Muscle of leg (tissue), 11 donors: ENCODE results near the gene FARS2. TPM values are rescaled to one million over a fixed set of nuclear protein-coding genes. Genes with fewer than 3 reads are reported as not detected.

Source experiments
- DNase-seq: peaks from one replicate; pipeline ENCODE4 v3.0.0; 2013
- H3K27ac ChIP-seq: one replicate; pipeline ENCODE4 v1.5.1; 2013; ENCODE audit warnings: mild to moderate bottlenecking, low read length, control low read depth
- H3K27me3 ChIP-seq: one replicate; pipeline ENCODE4 v1.6.1; 2013; ENCODE audit warnings: low read length; ENCODE audit not compliant: control insufficient read depth, insufficient read depth
- H3K36me3 ChIP-seq: one replicate; pipeline ENCODE4 v1.6.1; 2013; ENCODE audit warnings: low read length; ENCODE audit not compliant: control insufficient read depth, insufficient read depth
- H3K4me1 ChIP-seq: one replicate; pipeline ENCODE4 v1.6.1; 2013; ENCODE audit warnings: low read length; ENCODE audit not compliant: control insufficient read depth, insufficient read depth
- H3K4me3 ChIP-seq: one replicate; pipeline ENCODE4 v1.5.1; 2013; ENCODE audit warnings: low read length, control low read depth
- H3K9me3 ChIP-seq: replicated peaks from 2 replicates; pipeline ENCODE4 v1.6.1; 2013; ENCODE audit warnings: low read depth, low read length; ENCODE audit not compliant: control insufficient read depth
- WGBS: methylation state at CpG from one replicate; pipeline ENCODE4 v1.1.5; 2013; ENCODE audit warnings: missing lambda C conversion rate; ENCODE audit not compliant: insufficient coverage; 5-methylcytosine and 5-hydroxymethylcytosine counted together
- polyA plus RNA-seq, 8 donors: library from polyadenylated mRNA; unstranded; fragments of 120-200 nt; gene quantifications; one replicate each; pipeline versions ENCODE4 v1.2.1 to v1.2.3, GENCODE V29; 2013; ENCODE audit warnings: inconsistent platforms in 1 of 8, low replicate concordance in 1 of 8; ENCODE audit not compliant: insufficient read length in 8 of 8, insufficient read depth in 1 of 8
- total RNA-seq: library from RNA; stranded (reverse); fragments of 120-200 nt; gene quantifications from one replicate; pipeline ENCODE4 v1.2.4, GENCODE V29; 2013

FARS2 gene
- total and polyA plus RNA-seq, 9 donors: 9.7 to 16.9 (median 12.4) TPM

- DNase-seq: no peak
- Histone ChIP-seq H3K9me3 (no peaks in the 10 kb centered on the region), H3K4me1 (peaks cover 48% of the 10 kb centered on the region), H3K36me3 (no peaks in the 10 kb centered on the region), H3K27ac (peak overlapping the region; percentile 38), H3K27me3 (no peaks in the 10 kb centered on the region), H3K4me3 (no peak overlapping the region)
- 46% methylated on average over 10 of the region's 12 CpGs for WGBS
Observed at GRCh38 chr6:5762561-5762968, 501.3 kb downstream of the FARS2 start.

GRCh38 chr6:5763407-5763806 lies 502.1 kb downstream of the FARS2 start:
- H3K36me3 ChIP-seq: no peaks in the 10 kb centered on the region
- peak overlapping the region; percentile 92 for H3K27ac ChIP-seq
- peaks cover 48% of the 10 kb centered on the region for H3K4me1 ChIP-seq
- H3K9me3 ChIP-seq: no peaks in the 10 kb centered on the region
- WGBS: 86% methylated on average over 1 of the region's 2 CpGs
- DNase-seq: no peak
- H3K4me3 ChIP-seq: no peak overlapping the region
- H3K27me3 ChIP-seq: no peaks in the 10 kb centered on the region

GRCh38 chr6:5763871-5764270 lies 502.6 kb downstream of the FARS2 start:
- H3K27ac ChIP-seq: peak overlapping the region; percentile 92
- no CpG with 5 or more reads among the region's 8 CpGs for WGBS

GRCh38 chr6:5764401-5764955 lies 503.2 kb downstream of the FARS2 start:
- Histone ChIP-seq H3K27ac (peak overlapping the region; percentile 92), H3K4me1 (peaks cover 49% of the 10 kb centered on the region), H3K36me3 (no peaks in the 10 kb centered on the region), H3K9me3 (no peaks in the 10 kb centered on the region), H3K4me3 (no peak overlapping the region), H3K27me3 (no peaks in the 10 kb centered on the region)
- DNase-seq: peak; percentile 93
- 44% methylated on average over 7 of the region's 9 CpGs for WGBS

More at GRCh38 chr6:5763871-5764270, 502.6 kb downstream of the FARS2 start:
- DNase-seq: no peak
- H3K9me3 ChIP-seq: no peaks in the 10 kb centered on the region
- H3K4me3 ChIP-seq: no peak overlapping the region
- peaks cover 48% of the 10 kb centered on the region for H3K4me1 ChIP-seq
- H3K27me3 ChIP-seq: no peaks in the 10 kb centered on the region
- no peaks in the 10 kb centered on the region for H3K36me3 ChIP-seq

- peak overlapping the region; percentile 92 for H3K27ac ChIP-seq
- H3K4me3 ChIP-seq: no peak overlapping the region
- WGBS: 87% methylated on average over 11 of the region's 17 CpGs
- H3K4me1 ChIP-seq: peaks cover 56% of the 10 kb centered on the region
- H3K9me3 ChIP-seq: no peaks in the 10 kb centered on the region
- no peaks in the 10 kb centered on the region for H3K27me3 ChIP-seq
- no peak for DNase-seq
- H3K36me3 ChIP-seq: no peaks in the 10 kb centered on the region
Observed at GRCh38 chr6:5765141-5765760, 503.9 kb downstream of the FARS2 start.

- DNase-seq: no peak
- H3K4me3 ChIP-seq: no peak overlapping the region
- H3K4me1 ChIP-seq: peaks cover 56% of the 10 kb centered on the region
- H3K27ac ChIP-seq: peak overlapping the region; percentile 92
- H3K36me3 ChIP-seq: no peaks in the 10 kb centered on the region
- no peaks in the 10 kb centered on the region for H3K9me3 ChIP-seq
- 86% methylated on average over 2 of the region's 3 CpGs for WGBS
- no peaks in the 10 kb centered on the region for H3K27me3 ChIP-seq
Observed at GRCh38 chr6:5766260-5766659, 504.9 kb downstream of the FARS2 start.

GRCh38 chr6:5767471-5767870 lies 506.2 kb downstream of the FARS2 start:
- Histone ChIP-seq H3K27ac (no peak overlapping the region), H3K27me3 (no peaks in the 10 kb centered on the region), H3K36me3 (no peaks in the 10 kb centered on the region), H3K9me3 (no peaks in the 10 kb centered on the region), H3K4me3 (no peak overlapping the region), H3K4me1 (peaks cover 53% of the 10 kb centered on the region)
- WGBS: 97% methylated on average over 2 of the region's 2 CpGs
- no peak for DNase-seq

- 91% methylated on average over 7 of the region's 7 CpGs for WGBS
- Histone ChIP-seq H3K27me3 (no peaks in the 10 kb centered on the region), H3K36me3 (no peaks in the 10 kb centered on the region), H3K4me3 (no peak overlapping the region), H3K27ac (no peak overlapping the region), H3K4me1 (peaks cover 22% of the 10 kb centered on the region), H3K9me3 (no peaks in the 10 kb centered on the region)
- no peak for DNase-seq
Observed at GRCh38 chr6:5771211-5771610, 509.9 kb downstream of the FARS2 start.

GRCh38 chr6:5771759-5772390 lies 510.6 kb downstream of the FARS2 start:
- no peak overlapping the region for H3K27ac ChIP-seq
- peaks cover 27% of the 10 kb centered on the region for H3K4me1 ChIP-seq
- 100% methylated on average over 2 of the region's 6 CpGs for WGBS

GRCh38 chr6:5772408-5773120 lies 511.3 kb downstream of the FARS2 start:
- WGBS: no CpG with 5 or more reads among the region's 11 CpGs
- no peak overlapping the region for H3K4me3 ChIP-seq
- no peaks in the 10 kb centered on the region for H3K9me3 ChIP-seq
- H3K36me3 ChIP-seq: no peaks in the 10 kb centered on the region
- H3K4me1 ChIP-seq: peaks cover 30% of the 10 kb centered on the region
- no peaks in the 10 kb centered on the region for H3K27me3 ChIP-seq
- DNase-seq: no peak
- no peak overlapping the region for H3K27ac ChIP-seq

More at GRCh38 chr6:5771759-5772390, 510.6 kb downstream of the FARS2 start:
- no peaks in the 10 kb centered on the region for H3K9me3 ChIP-seq
- H3K36me3 ChIP-seq: no peaks in the 10 kb centered on the region
- no peak for DNase-seq
- no peak overlapping the region for H3K4me3 ChIP-seq
- no peaks in the 10 kb centered on the region for H3K27me3 ChIP-seq
